IPS-18c (cell line): ENCODE measurements around the gene GDA.

ENCODE experiments used
- H3K4me3 ChIP-seq: 2 replicates; pipeline ENCODE4 v1.7.0; 2013; ENCODE audit warnings: low read depth, mild to moderate bottlenecking, low read length, moderate library complexity; ENCODE audit not compliant: insufficient read depth
- H3K9me3 ChIP-seq: one replicate; pipeline ENCODE4 v1.6.1; 2013; ENCODE audit warnings: mild to moderate bottlenecking, low read length, moderate library complexity; ENCODE audit not compliant: control insufficient read depth, insufficient read depth

Gene GDA

DNA sequence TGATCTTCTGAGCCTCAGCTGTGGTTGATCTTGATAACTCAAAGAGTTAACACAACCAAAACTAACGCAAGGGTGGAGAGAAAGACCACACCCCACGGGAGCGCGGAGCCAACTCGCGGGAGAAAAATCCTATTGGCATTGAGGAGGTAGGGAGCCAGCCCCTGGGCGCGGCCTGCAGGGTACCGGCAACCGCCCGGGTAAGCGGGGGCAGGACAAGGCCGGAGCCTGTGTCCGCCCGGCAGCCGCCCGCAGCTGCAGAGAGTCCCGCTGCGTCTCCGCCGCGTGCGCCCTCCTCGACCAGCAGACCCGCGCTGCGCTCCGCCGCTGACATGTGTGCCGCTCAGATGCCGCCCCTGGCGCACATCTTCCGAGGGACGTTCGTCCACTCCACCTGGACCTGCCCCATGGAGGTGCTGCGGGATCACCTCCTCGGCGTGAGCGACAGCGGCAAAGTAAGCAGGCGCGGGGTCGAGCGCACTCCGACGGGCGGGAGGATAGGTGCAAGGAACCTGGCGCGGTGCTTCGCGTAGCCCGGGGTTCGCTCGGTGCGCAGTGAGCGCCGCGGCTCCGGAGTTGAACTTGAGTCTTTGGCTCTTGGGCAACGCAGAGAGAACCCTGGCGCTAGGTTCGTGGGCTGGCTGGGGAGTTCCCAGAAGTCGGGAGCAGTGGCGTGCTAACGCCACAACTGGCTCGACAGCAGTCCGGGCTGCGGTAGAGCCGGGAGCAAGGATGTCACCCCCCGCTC, at the start of gene GDA:
TSS of gene GDA (plus strand) at position 210 of the 745 bp plus-strand sequence. CDS start at position 330, 120 bp downstream.
- peak within 1 kb of the TSS; percentile 42; the same call in 1 of the 2 replicates for H3K4me3 ChIP-seq
- H3K9me3 ChIP-seq: no peaks in the 10 kb centered on the region

DNA sequence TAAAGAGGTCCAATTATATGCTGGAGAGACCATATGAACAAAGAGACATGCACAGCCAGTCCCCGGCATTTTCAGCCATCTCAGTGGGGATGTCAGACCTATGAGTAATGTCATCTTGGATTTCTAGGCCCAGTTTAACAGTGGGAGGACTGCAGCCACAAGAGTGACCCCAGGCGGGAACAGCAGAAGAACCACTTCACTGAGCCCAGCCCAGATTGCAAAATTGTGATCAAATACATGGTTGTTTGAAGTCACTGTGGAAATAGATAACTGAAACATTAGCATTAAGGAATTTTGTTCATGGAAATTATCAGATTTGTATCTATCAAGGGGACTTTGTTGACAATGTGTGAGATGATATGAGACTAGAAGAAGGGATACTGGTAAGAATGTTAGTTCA, 46.7 kb upstream of the GDA start:
- Histone ChIP-seq H3K4me3 (no peak overlapping the region), H3K9me3 (no peaks in the 10 kb centered on the region)

DNA sequence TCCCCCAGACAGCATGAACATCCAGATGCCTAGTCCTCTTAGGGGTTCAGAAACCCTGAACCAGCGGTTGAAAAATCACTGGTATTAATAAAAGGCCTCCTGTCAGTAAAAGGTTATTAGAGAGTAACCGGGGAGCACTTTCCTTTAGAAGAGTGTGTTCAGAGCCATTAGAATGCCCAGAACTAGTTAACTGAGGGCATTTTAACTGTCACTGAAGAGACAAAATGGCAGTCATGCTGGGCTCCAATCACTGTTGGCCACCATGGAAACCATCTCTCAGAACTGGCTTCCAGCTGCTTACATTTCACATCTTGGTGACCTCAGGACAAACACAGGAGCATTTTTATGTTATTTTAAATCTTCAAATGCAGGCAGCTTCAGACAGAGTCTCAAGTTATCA, 36.2 kb upstream of the GDA start:
- Histone ChIP-seq H3K9me3 (no peaks in the 10 kb centered on the region), H3K4me3 (no peak overlapping the region)

DNA sequence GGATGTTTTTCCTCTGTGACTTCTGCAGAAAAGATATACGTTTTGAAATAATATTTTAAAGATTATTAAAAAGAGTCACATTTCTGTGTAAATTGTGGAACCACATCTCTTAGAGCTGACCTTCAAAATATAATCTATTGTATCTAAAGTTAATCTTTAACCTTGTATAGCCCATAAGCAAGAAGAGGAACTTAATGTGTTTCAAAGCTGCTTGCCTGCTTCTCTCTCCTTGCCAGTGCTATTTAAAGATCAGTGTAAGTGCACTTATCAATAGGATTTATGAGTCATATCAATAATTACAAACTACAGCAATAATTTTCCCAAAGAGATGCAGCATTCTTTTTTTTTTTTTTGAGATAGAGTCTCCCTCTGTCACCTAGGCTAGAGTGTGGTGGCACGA, 29.4 kb upstream of the GDA start:
- Histone ChIP-seq H3K9me3 (no peaks in the 10 kb centered on the region), H3K4me3 (no peak overlapping the region)

DNA sequence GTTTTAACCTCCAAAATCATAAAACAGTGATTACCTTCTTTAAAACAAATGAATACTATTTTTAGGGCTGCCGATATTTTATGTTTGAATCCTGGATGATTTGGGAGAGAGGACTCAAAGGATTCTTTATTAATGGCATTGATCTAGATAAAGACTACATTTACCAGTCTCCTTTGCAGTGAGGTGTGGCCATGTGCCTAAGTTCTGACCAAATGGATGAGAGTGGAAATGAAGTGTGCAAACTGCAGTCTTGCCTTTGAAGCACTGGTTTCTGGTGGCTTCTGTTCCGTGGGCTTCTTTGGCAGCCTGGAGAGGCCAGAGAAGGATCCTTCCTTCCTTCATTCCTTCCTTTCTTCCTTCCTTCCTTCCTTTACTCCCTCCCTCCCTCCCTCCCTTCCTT, 24.3 kb upstream of the GDA start:
- H3K9me3 ChIP-seq: no peaks in the 10 kb centered on the region
- no peak overlapping the region for H3K4me3 ChIP-seq

DNA sequence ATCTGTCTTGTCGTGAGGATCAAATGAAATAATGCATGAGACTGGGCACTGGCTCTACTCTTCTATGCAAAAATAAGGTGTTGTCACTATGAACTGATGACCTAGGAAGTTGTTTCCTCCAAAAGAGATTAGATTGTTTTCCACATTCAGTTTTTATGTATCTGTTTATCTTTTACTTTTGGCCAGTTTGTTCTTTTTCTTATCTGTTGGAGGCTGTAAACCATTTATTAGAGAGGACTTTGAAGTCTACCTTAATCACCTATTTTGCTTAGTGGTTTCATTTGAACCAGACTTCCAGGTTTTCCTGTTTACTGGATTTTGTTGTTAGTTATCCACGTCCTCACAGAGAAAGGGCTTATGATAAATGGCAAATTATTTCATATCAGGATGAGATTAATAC, 21.5 kb upstream of the GDA start:
- Histone ChIP-seq H3K4me3 (no peak overlapping the region), H3K9me3 (no peaks in the 10 kb centered on the region)

DNA sequence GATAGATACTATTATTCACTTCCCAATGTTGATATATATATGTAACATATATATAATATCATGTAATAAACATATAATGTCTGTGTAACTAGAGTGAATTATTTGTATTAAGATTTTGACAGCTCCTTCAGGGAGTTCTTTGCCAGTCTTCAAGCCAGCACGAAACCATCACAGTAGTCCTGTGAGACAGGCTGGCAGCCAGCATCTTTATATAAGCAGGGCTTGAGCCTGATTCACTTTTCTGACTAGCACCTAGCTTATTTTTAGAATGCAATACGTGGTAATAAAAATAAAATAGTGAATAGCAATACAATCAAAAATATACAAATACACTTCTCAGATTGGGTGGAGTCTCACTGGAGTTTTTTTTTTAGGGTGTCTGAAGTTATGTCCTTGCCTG, 20.7 kb upstream of the GDA start:
- Histone ChIP-seq H3K4me3 (no peak overlapping the region), H3K9me3 (no peaks in the 10 kb centered on the region)

DNA sequence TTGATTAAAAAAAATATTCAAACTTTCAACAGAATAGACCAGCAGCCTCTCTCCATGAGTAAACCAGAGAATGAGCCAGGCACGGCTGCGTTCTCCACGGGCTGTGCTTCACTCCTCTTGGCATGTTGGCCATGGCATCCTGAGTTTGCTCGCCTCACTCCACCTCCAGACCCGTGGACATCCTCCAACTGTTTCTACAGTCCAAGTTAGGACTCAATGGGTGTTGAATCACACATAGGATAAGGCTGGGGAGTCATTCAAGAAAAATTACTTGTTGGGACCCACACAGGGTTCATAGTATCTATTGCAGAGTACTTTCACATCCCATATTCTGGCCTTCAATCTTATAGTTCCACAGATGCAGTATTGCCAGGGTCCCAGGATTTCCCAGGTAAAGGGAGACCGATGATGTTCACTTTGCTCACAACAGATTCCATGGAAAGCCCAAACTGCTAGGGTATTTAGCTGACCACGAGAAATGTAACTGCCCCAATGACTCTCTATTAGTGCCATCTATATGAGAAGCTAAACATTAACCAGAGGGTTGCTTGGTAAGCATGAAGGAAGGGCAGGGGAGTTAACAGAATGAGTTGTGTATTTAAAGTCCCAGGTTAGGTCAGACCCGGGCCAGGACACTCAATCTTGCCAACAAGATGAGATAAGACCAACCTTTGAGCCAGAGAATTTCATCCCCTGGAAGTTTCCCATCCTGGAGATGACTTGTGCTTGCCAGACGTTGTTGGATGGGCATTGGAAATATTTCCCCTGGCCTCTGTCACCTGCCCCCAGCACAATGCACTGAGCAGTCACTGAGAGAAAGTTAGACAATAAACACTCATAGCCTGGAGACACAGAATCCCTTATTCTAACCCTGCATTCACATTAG, 19.7 kb upstream of the GDA start:
- no peaks in the 10 kb centered on the region for H3K9me3 ChIP-seq
- no peak overlapping the region for H3K4me3 ChIP-seq

DNA sequence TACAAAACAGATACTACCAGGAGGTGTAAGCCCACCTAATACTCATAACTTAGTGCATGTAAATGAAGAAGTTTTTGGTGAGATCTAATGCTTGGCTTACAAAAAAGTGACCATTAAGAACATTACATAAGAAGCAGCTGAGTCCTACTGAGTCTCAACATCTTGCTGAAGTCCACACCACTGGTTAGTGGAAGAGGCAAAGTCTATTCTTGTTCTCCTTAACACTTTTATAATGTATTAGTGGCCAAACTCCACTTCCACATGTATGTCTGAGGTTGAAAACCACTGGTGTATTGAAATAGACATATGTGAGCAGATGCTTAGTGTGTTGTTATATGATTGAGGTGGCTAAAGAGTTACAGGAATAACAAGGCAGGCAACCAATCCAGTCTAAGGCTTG, 18.9 kb upstream of the GDA start:
- no peaks in the 10 kb centered on the region for H3K9me3 ChIP-seq

DNA sequence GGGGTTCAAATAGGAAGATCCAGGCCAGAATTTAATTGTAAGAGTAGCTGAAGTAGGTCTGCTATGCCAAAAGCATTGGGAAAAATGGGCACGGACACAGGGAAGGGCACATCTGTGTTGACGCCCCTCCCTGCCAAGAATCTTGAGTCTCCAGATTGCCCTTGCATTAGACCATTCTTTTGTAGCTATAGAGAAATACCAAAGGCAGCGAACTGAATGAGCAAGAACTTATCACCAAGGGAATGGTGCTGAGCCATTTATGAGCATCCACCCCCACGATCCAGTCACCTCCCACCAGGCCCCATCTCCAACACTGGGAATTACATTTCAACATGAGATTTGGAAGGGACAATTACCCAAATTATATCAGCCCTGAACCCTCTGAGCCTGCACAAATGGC, 18.0 kb upstream of the GDA start:
- H3K9me3 ChIP-seq: no peaks in the 10 kb centered on the region

More for the DNA sequence above, 18.9 kb upstream of the GDA start:
- no peak overlapping the region for H3K4me3 ChIP-seq

DNA sequence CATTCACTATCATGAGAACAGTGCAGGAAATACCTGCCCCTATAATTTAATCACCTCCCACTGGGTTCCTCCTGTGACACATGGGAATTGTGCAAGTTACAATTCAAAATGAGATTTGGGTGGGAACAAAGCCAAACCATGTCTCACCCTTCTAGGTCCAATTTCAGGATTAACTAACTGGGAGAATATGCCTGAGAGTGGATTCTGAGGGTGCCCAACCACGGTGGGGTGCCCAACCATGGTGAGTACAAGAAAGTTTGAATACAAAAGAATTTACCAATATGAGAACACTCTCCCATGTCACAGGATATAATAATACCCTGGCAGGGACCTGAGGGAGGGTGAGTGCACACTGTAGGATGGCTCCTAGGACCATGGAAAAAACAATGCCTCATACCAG, 17.2 kb upstream of the GDA start:
- Histone ChIP-seq H3K4me3 (no peak overlapping the region), H3K9me3 (no peaks in the 10 kb centered on the region)

More for the DNA sequence above, 18.0 kb upstream of the GDA start:
- no peak overlapping the region for H3K4me3 ChIP-seq

DNA sequence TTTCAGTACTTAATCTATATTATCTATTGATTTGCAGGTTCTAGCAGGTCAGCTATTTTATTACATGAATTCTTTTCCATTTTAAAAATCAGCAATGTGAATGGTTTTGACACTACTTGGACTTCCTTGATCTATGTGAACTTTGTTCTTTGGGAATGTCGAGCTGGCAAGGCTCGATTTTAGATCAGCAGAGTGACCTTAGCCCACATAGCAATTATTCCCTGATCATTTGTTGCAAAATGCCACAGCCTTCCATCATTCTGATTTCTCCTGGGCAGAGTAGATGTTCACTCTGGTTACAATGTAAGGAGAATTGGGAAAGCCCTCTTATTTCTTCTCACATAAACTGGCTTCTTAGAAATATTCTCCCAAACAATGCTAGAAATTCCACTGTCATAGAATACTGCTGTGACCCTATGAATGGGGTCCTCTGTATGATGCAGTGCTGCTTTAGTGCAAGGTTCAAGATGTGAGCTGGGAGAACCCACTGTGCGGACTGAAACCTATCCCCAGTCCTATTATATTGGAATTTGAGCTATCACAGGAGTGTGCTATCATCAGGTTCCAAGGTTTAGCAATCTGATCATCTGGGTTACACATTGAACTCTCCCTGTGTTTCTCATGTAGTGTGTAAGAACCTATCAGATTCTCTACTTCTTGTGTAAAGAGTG, 15.7 kb upstream of the GDA start:
- Histone ChIP-seq H3K4me3 (no peak overlapping the region), H3K9me3 (no peaks in the 10 kb centered on the region)

DNA sequence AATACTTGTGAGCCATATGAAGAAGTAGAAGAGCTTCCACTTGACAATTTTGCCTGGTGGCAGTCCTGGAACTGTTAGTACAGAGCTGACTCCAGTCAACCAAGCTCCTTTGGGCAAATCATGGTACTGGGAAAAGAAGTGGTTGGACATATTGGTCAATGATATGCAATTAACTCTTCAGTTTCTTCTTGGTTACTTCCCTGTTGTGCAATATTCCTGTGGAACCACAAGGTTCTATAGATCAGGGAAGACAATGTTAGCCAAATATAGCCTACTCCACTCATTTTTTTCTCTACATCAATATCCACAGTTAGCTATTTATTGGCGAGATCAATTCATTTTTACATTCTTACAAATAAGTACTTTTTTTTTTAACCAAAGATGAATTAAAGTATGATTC, 14.4 kb upstream of the GDA start:
- Histone ChIP-seq H3K4me3 (no peak overlapping the region), H3K9me3 (no peaks in the 10 kb centered on the region)

DNA sequence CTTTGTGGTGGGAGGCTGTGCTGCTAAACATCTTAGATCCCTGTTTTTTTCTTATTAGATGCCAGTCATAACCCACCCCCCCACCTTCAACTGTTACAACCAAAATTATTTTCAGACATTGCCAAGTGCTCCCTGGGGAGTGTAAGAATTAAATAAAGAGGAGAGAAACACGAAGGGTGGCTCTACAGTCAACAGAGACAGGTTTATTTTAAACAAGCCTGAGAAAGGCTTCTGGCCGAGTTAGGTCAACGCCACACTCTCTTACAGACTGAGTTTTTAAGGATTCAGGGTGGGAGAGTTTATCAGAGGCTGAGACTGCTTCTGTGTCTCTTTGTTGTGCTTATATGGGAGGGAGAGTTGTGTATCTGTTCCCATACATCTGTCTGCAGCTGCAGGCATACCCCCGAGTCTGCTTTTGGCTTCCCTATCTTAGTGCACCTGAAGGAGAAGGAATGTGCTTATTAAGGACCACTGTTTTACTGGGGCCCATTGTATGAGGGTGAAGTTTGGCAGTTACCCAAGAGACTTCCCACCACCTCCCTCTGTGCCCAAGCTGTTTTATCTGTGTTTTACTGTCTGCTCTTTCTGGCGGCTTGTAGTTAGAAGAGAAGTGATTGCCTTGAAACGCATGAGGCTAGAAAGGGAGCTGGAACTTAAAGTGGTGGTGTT, 11.4 kb upstream of the GDA start:
- Histone ChIP-seq H3K9me3 (no peaks in the 10 kb centered on the region), H3K4me3 (no peak overlapping the region)

DNA sequence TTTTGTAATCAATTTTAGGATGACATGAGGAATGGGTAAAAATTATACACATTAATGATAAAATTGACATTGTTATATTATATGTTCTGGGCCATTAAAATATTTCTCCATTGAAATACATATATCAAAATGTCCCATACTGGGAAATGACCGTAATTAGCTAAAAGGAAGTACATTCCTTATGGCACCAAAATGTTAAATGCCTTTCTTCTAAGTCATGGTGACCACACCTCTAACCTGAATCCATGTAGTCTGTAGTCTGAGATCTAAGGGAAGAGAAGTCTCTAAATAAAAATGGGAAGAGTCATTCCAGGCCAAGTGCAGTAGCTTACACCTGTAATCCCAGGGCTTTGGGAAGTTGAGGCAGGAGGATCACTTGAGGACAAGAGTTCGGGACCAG, 10.0 kb upstream of the GDA start:
- H3K9me3 ChIP-seq: no peaks in the 10 kb centered on the region
- H3K4me3 ChIP-seq: no peak overlapping the region

DNA sequence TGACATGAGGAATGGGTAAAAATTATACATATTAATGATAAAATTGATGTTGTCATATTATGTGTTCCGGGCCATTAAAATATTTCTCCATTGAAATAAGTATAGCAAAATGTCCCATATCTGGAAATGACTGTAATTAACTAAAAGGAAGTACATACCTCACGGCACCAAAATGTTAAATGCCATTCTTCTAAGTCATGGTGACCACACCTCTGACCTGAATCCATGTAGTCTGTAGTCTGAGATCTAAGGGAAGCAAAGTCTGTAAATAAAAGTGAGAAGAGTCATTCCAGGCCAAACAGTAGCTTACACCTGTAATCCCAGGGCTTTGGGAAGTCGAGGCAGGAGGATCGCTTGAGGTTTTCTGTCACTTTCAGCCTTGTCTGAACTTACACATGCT, 8.7 kb upstream of the GDA start:
- Histone ChIP-seq H3K4me3 (no peak overlapping the region), H3K9me3 (no peaks in the 10 kb centered on the region)

DNA sequence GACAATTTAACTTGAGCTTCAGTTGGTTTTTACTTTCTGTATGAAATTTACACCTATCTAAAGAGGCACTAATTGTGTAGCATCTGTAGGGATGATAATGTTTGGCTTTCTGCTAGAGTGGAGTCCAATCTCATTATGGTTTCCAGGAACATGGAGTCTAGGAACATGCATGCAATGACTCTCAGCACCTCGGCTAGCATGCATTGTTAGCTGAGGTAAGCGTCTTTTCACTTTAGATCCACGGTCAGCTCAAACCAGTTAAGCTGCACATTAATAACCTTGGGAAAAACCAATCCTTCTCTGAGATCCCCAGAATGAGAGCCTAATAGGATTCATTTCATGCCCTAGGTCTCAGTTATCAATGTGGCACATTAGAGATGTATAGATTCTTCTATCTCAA, 7.8 kb upstream of the GDA start:
- no peak overlapping the region for H3K4me3 ChIP-seq
- no peaks in the 10 kb centered on the region for H3K9me3 ChIP-seq
